Mesenchymal stem cell (in vitro differentiated cells and primary cell): Measurements from ENCODE around the gene DDX49.

ENCODE experiments used
- DNase-seq: peaks from one replicate; pipeline ENCODE4 v3.0.0-alpha.2; 2013
- H2AFZ ChIP-seq: one replicate; pipeline ENCODE4 v1.6.1; 2013; ENCODE audit warnings: low read depth, mild to moderate bottlenecking, control low read depth, inconsistent platforms, low read length, moderate library complexity
- H2AK5ac ChIP-seq: 2 replicates; pipeline ENCODE4 v1.6.1; 2013; ENCODE audit warnings: low read length, moderate library complexity, mild to moderate bottlenecking, inconsistent platforms; ENCODE audit not compliant: severe bottlenecking
- H2BK120ac ChIP-seq: one replicate; pipeline ENCODE4 v1.6.1; 2013; ENCODE audit warnings: low read depth, mild to moderate bottlenecking, inconsistent platforms, low read length, moderate library complexity
- H2BK12ac ChIP-seq, 2 experiments: one replicate each; pipeline ENCODE4 v1.6.1; 2013; ENCODE audit warnings: inconsistent platforms in 2 of 2, low read length in 2 of 2, mild to moderate bottlenecking in 2 of 2, moderate library complexity in 2 of 2, control low read depth in 1 of 2
- H2BK15ac ChIP-seq: one replicate; pipeline ENCODE4 v1.6.1; 2013; ENCODE audit warnings: mild to moderate bottlenecking, low read depth, inconsistent platforms; ENCODE audit not compliant: poor library complexity, severe bottlenecking
- H2BK5ac ChIP-seq: 2 replicates; pipeline ENCODE4 v1.6.1; 2013; ENCODE audit warnings: low read depth, mild to moderate bottlenecking, low read length, control low read depth, inconsistent platforms; ENCODE audit not compliant: poor library complexity, severe bottlenecking
- H3K14ac ChIP-seq, 2 experiments: one replicate each; pipeline ENCODE4 v1.6.1; 2013; ENCODE audit warnings: inconsistent platforms in 2 of 2, low read length in 2 of 2, control low read depth in 1 of 2, mild to moderate bottlenecking in 1 of 2, moderate library complexity in 1 of 2
- H3K18ac ChIP-seq, 2 experiments: one replicate each; pipeline ENCODE4 v1.6.1; 2013; ENCODE audit warnings: inconsistent platforms in 2 of 2, low read length in 2 of 2, control low read depth in 1 of 2, low read depth in 1 of 2, mild to moderate bottlenecking in 1 of 2
- H3K23ac ChIP-seq, 2 experiments: one replicate each; pipeline ENCODE4 v1.6.1; 2013; ENCODE audit warnings: inconsistent platforms in 2 of 2, low read length in 2 of 2, mild to moderate bottlenecking in 2 of 2, moderate library complexity in 2 of 2, control low read depth in 1 of 2
- H3K27ac ChIP-seq: 2 replicates; pipeline ENCODE4 v1.5.1; 2013; ENCODE audit warnings: mild to moderate bottlenecking, moderate library complexity, low read length, control low read depth, inconsistent platforms; ENCODE audit not compliant: poor library complexity, severe bottlenecking
- H3K27me3 ChIP-seq, 2 experiments: 2 replicates each; pipeline versions ENCODE4 v1.6.1 to v1.7.0; 2013; ENCODE audit warnings: low read length in 2 of 2, mild to moderate bottlenecking in 2 of 2, moderate library complexity in 2 of 2, control low read depth in 1 of 2, inconsistent platforms in 1 of 2; ENCODE audit not compliant: control insufficient read depth in 1 of 2, insufficient read depth in 1 of 2
- H3K36me3 ChIP-seq, 2 experiments: 2 replicates each; pipeline versions ENCODE4 v1.6.1 to v1.7.0; 2013; ENCODE audit warnings: low read length in 2 of 2, control low read depth in 1 of 2, inconsistent platforms in 1 of 2, low read depth in 1 of 2, mild to moderate bottlenecking in 1 of 2; ENCODE audit not compliant: insufficient read depth in 2 of 2, control insufficient read depth in 1 of 2
- H3K4ac ChIP-seq, 2 experiments: one replicate each; pipeline ENCODE4 v1.6.1; 2013; ENCODE audit warnings: inconsistent platforms in 2 of 2, low read length in 2 of 2, mild to moderate bottlenecking in 2 of 2, moderate library complexity in 2 of 2, control low read depth in 1 of 2, low read depth in 1 of 2
- H3K4me1 ChIP-seq: 2 replicates; pipeline ENCODE4 v1.6.1; 2013; ENCODE audit warnings: low read depth, low read length, control low read depth; ENCODE audit not compliant: control insufficient read depth, insufficient read depth
- H3K4me2 ChIP-seq: 2 replicates; pipeline ENCODE4 v1.6.1; 2013; ENCODE audit warnings: low read length, mild to moderate bottlenecking, inconsistent platforms; ENCODE audit not compliant: poor library complexity, severe bottlenecking
- H3K4me3 ChIP-seq, 2 experiments: 2 replicates each; pipeline versions ENCODE4 v1.5.1 to v1.7.0; 2013; ENCODE audit warnings: low read length in 2 of 2, mild to moderate bottlenecking in 2 of 2, control low read depth in 1 of 2, low read depth in 1 of 2; ENCODE audit not compliant: insufficient read depth in 1 of 2
- H3K79me1 ChIP-seq: replicated peaks from 2 replicates; pipeline ENCODE4 v1.6.1; 2013; ENCODE audit warnings: mild to moderate bottlenecking, control low read depth, low read length, inconsistent platforms; ENCODE audit not compliant: poor library complexity, severe bottlenecking
- H3K9ac ChIP-seq: 2 replicates; pipeline ENCODE4 v1.7.0; 2013; ENCODE audit warnings: mild to moderate bottlenecking, low read length, moderate library complexity
- H3K9me3 ChIP-seq: 2 replicates; pipeline ENCODE4 v1.7.0; 2013; ENCODE audit warnings: mild to moderate bottlenecking, low read length; ENCODE audit not compliant: control insufficient read depth
- H4K8ac ChIP-seq: one replicate; pipeline ENCODE4 v1.6.1; 2013; ENCODE audit warnings: inconsistent platforms, mild to moderate bottlenecking, low read length, moderate library complexity
- H4K91ac ChIP-seq: one replicate; pipeline ENCODE4 v1.6.1; 2013; ENCODE audit warnings: mild to moderate bottlenecking, low read length, inconsistent platforms
- WGBS: methylation state at CpG from one replicate; pipeline ENCODE4 v1.1.7; 2013; ENCODE audit warnings: mixed read lengths; 5-methylcytosine and 5-hydroxymethylcytosine counted together

Gene DDX49

DNA sequence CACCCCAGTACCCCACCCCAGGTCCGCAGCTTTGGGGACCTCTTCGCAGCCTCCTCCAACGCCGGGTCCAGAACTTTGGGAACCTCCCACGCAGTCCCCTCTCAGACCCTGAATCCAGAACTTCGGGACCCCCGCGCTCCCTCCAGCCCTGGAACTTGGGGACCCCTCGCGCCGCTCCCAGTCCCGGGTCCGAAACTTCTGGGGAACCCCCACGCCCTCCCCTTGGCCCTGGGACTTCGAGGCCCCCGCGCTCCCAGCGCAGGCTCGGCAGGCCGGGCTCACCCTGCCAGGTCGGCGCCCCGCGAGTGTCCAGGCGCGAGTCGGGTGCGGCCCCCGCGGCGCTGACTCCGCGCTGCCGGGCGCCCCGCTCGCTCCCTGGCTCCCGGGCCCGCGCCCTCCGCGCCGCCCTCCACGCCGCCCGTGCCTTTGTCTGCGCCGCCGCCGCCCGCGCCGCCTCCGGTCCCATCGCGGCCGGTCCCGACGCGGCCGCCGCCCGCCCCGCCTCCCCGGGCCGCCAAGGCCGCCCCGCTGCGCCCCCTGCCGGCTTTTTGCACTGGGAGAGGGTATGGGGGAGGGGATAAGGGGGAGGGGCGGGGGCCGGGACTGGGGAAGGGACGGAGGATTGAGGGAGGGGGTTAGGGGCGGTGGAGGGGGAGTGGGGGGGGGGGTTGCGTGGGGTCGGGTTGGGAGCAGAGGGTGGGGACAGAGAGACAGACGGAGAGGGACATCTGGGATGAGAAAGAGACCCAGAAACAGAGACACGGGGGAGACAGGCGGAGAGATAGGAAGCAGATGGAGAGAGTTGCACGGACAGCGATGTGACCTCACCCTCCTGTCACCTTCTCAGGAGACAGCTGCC lies 21.5 kb downstream of the DDX49 start, which contains the start of gene HOMER3:
Gene HOMER3 (minus strand): TSS at position 449 of the 859 bp plus-strand sequence. CDS start 2,235 bp downstream, outside the sequence.
- peak within 1 kb of the TSS; percentile 4 for H3K27ac ChIP-seq
- H3K9ac ChIP-seq, result peak within 1 kb of the TSS; percentile 97
- H3K23ac ChIP-seq, result peak within 1 kb of the TSS; percentile 93 to 100
- H3K4me3 ChIP-seq, result peak within 1 kb of the TSS; percentile 65 to 89
- H4K91ac ChIP-seq, result peak within 1 kb of the TSS; percentile 92
- peak within 1 kb of the TSS; percentile 90 for H2BK120ac ChIP-seq
- peak within 1 kb of the TSS; percentile 80 for H2BK15ac ChIP-seq
- no peaks in the 10 kb centered on the region for H3K9me3 ChIP-seq
- H2AFZ ChIP-seq, result peak within 1 kb of the TSS; percentile 78
- H2BK12ac ChIP-seq, result peak within 1 kb of the TSS; percentile 50 to 89
- DNase-seq, result peak; percentile 58
- under 1% methylated on average over 25 of the region's 81 CpGs for WGBS
- peaks cover 20% of the 10 kb centered on the region for H3K4me1 ChIP-seq
- peak within 1 kb of the TSS; percentile 93 to 99 for H3K4ac ChIP-seq
- H3K79me1 ChIP-seq, result peaks cover 28% of the 10 kb centered on the region
- peak within 1 kb of the TSS; percentile 87 to 99 for H3K14ac ChIP-seq
- peak within 1 kb of the TSS; percentile 89 for H3K4me2 ChIP-seq
- no peaks in the 10 kb centered on the region for H3K27me3 ChIP-seq
- H4K8ac ChIP-seq, result peak within 1 kb of the TSS; percentile 82
- H2AK5ac ChIP-seq, result peak within 1 kb of the TSS; percentile 72
- peak within 1 kb of the TSS; percentile 24 for H2BK5ac ChIP-seq
- peak within 1 kb of the TSS; percentile 37 to 94 for H3K18ac ChIP-seq
- H3K36me3 ChIP-seq, result peaks cover 23 to 28% of the 10 kb centered on the region in 2 experiments

DNA sequence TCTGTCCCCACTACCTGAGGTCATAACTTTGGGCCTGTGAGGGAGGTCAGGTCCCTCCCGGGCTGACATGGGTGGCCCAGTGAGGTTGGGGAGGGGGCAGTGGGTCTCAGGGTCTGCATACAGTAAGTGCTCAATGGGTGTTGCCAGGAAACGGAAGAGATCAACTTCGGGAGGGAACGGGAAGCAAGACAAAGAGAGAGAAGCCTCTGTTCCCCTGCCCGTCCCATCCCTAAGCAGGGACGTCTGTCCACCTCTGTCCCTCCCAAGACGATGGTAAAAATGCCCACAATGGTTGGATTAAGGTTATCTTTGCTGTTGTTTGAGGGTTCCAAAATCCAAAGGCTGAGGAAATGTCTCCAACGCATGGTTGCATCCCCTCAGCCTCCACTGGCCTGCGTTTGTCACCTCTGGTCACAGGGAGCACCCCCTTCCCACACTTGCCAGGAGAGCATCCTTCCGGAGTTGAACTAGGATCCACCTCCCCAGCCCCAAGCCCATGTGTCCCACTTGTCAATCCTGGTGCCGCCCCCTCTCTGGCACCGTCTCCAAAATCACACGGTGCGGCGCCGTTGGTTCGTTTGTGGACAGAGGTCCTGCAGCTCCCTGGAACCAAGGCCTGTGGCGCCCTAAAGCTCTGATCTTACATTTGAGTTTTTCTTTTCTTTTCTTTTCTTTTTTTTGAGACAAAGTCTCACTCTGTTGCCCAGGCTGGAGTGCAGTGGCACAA lies 22.3 kb downstream of the DDX49 start:
- H2AK5ac ChIP-seq, result peak overlapping the region; percentile 33
- H4K8ac ChIP-seq, result peak overlapping the region; percentile 74
- no peak overlapping the region for H3K27ac ChIP-seq
- no peak overlapping the region for H2BK120ac ChIP-seq
- H3K4me1 ChIP-seq, result peaks cover 20% of the 10 kb centered on the region
- H3K27me3 ChIP-seq, result no peaks in the 10 kb centered on the region
- no peak overlapping the region for H2BK5ac ChIP-seq
- no peak overlapping the region for H3K14ac ChIP-seq
- peaks cover 28% of the 10 kb centered on the region for H3K79me1 ChIP-seq
- H3K9me3 ChIP-seq, result no peaks in the 10 kb centered on the region
- no peak overlapping the region for H2AFZ ChIP-seq
- no peak overlapping the region for H2BK15ac ChIP-seq
- H3K4me3 ChIP-seq, result peak overlapping the region; percentile 35 to 77
- 70% methylated on average over 18 of the region's 18 CpGs for WGBS
- peak; percentile 4 for DNase-seq
- peak overlapping the region; percentile 11 for H4K91ac ChIP-seq
- peak overlapping the region; percentile 66 to 71 for H3K4ac ChIP-seq
- peak overlapping the region in 1 of 2 experiments; percentile 2 for H3K23ac ChIP-seq
- H3K18ac ChIP-seq, result peak overlapping the region; percentile 30 to 69
- peak overlapping the region; percentile 50 to 89 for H2BK12ac ChIP-seq
- H3K36me3 ChIP-seq, result peaks cover 30 to 32% of the 10 kb centered on the region in 2 experiments
- no peak overlapping the region for H3K4me2 ChIP-seq
- H3K9ac ChIP-seq, result peak overlapping the region; percentile 80

DNA sequence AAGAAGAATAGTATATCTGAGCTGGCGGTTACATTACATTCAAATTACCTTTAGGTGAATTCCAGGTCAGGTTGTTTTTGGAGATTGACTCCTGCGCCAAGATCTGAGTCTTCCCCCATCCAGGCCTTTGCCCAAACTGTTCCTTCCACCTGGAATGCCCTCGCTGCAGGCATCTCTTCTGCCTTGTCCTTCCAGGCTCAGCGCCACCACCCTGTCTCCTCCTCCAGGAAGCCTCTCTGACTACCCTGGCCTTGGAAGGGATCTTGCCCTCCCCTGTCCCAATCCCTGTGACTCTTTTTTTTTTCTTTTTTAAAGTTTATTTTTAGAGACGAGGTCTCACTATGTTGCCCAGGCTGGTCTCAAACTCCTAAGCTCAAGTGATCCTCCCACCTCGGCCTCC lies 23.2 kb downstream of the DDX49 start:
- no peak overlapping the region for H3K18ac ChIP-seq
- DNase-seq, result no peak
- WGBS, result 96% methylated on average over 6 of the region's 6 CpGs

DNA sequence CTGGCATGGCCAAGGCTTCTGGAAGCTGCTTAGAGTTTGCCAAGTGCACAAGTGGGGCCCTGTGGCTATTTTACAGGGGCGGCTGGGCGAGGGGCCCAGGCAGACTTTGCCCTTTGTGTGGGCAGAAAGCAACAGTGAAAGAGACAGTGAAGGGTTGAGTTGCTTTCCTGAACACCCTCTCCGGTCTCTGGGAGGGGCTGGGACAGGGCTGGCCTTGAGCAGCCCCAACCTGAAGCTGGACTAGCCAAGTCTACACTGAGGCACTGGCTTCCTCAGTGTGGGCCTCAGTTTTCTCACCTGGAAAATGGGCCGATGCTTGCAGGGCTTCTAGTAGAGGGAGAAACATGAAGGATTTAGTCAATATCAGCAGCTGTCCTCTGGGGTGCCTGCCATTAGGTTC lies 23.9 kb downstream of the DDX49 start:
- H3K79me1 ChIP-seq, result peaks cover 21% of the 10 kb centered on the region
- H3K36me3 ChIP-seq, result peaks cover 17 to 26% of the 10 kb centered on the region in 2 experiments
- no peak overlapping the region for H2BK12ac ChIP-seq
- H2BK120ac ChIP-seq, result no peak overlapping the region
- no peak overlapping the region for H2BK5ac ChIP-seq
- H3K27ac ChIP-seq, result no peak overlapping the region
- H3K4me1 ChIP-seq, result peaks cover 19% of the 10 kb centered on the region
- no peak overlapping the region for H4K8ac ChIP-seq
- H2BK15ac ChIP-seq, result no peak overlapping the region
- no peak overlapping the region for H3K4me3 ChIP-seq
- H3K4ac ChIP-seq, result no peak overlapping the region
- 92% methylated on average over 4 of the region's 4 CpGs for WGBS
- no peaks in the 10 kb centered on the region for H3K27me3 ChIP-seq
- H3K9me3 ChIP-seq, result no peaks in the 10 kb centered on the region
- H4K91ac ChIP-seq, result no peak overlapping the region
- no peak overlapping the region for H3K9ac ChIP-seq
- H2AK5ac ChIP-seq, result no peak overlapping the region
- DNase-seq, result no peak
- no peak overlapping the region for H3K18ac ChIP-seq
- H3K14ac ChIP-seq, result no peak overlapping the region
- no peak overlapping the region for H3K4me2 ChIP-seq
- H2AFZ ChIP-seq, result no peak overlapping the region
- no peak overlapping the region for H3K23ac ChIP-seq

More for the DNA sequence above, 23.2 kb downstream of the DDX49 start:
- Histone ChIP-seq H2BK5ac (no peak overlapping the region), H3K23ac (no peak overlapping the region), H3K27me3 (no peaks in the 10 kb centered on the region), H3K4me3 (no peak overlapping the region), H2AFZ (no peak overlapping the region), H4K8ac (no peak overlapping the region), H2BK12ac (no peak overlapping the region), H3K36me3 (peaks cover 24 to 32% of the 10 kb centered on the region in 2 experiments), H3K79me1 (peaks cover 25% of the 10 kb centered on the region), H3K9me3 (no peaks in the 10 kb centered on the region), H2BK15ac (no peak overlapping the region), H3K4ac (no peak overlapping the region), H3K9ac (no peak overlapping the region), H3K14ac (no peak overlapping the region), H2AK5ac (no peak overlapping the region), H3K4me1 (peaks cover 20% of the 10 kb centered on the region), H3K27ac (no peak overlapping the region), H3K4me2 (no peak overlapping the region), H4K91ac (no peak overlapping the region), H2BK120ac (no peak overlapping the region)
